ENCODE measurements around the gene MTM1.

The MTM1 gene

GRCh38 chrX:150702966-150703694 lies 134.7 kb downstream of the MTM1 start:
- no peak for TF ChIP-seq POLR2AphosphoS5 (IDR thresholded peaks at IDR 0.05; ENCODE audit: low read depth, low read length)
- TF ChIP-seq REST (IDR thresholded peaks at IDR 0.05; ENCODE audit: insufficient read depth in 1 of 2, low read depth in 2 of 2, low read length in 2 of 2) = no peak
- TF ChIP-seq FOXP2 (optimal IDR thresholded peaks at IDR 0.05; ENCODE audit: borderline replicate concordance, extremely low read depth, extremely low read length, insufficient read depth) = no peak
- no peak for TF ChIP-seq TAF1 (IDR thresholded peaks at IDR 0.05; ENCODE audit: borderline replicate concordance, insufficient read depth, low read length)
- no peak for TF ChIP-seq SIN3A (IDR thresholded peaks at IDR 0.05; ENCODE audit: borderline replicate concordance, insufficient read depth, low read length)

- TF ChIP-seq FOXP2 (optimal IDR thresholded peaks at IDR 0.05; ENCODE audit: borderline replicate concordance, extremely low read depth, extremely low read length, insufficient read depth) (no peak), TAF1 (IDR thresholded peaks at IDR 0.05; ENCODE audit: borderline replicate concordance, insufficient read depth, low read length) (no peak), SIN3A (IDR thresholded peaks at IDR 0.05; ENCODE audit: borderline replicate concordance, insufficient read depth, low read length) (no peak), POLR2AphosphoS5 (IDR thresholded peaks at IDR 0.05; ENCODE audit: low read depth, low read length) (no peak), REST (IDR thresholded peaks at IDR 0.05; ENCODE audit: insufficient read depth in 1 of 2, low read depth in 2 of 2, low read length in 2 of 2) (no peak)
These were observed 135.2 kb downstream of the MTM1 start for GRCh38 chrX:150703695-150703974.

- TF ChIP-seq POLR2AphosphoS5 (IDR thresholded peaks at IDR 0.05; ENCODE audit: low read depth, low read length) (no peak), TAF1 (IDR thresholded peaks at IDR 0.05; ENCODE audit: borderline replicate concordance, insufficient read depth, low read length) (no peak)
These were observed 135.7 kb downstream of the MTM1 start for GRCh38 chrX:150704030-150704613.

- TF ChIP-seq FOXP2 (optimal IDR thresholded peaks at IDR 0.05; ENCODE audit: borderline replicate concordance, extremely low read depth, extremely low read length, insufficient read depth) = no peak
- TF ChIP-seq REST (IDR thresholded peaks at IDR 0.05; ENCODE audit: insufficient read depth in 1 of 2, low read depth in 2 of 2, low read length in 2 of 2) = no peak
- no peak for TF ChIP-seq POLR2AphosphoS5 (IDR thresholded peaks at IDR 0.05; ENCODE audit: low read depth, low read length)
- TF ChIP-seq SIN3A (IDR thresholded peaks at IDR 0.05; ENCODE audit: borderline replicate concordance, insufficient read depth, low read length) = no peak
- TF ChIP-seq TAF1 (IDR thresholded peaks at IDR 0.05; ENCODE audit: borderline replicate concordance, insufficient read depth, low read length) = no peak
These were observed 144.2 kb downstream of the MTM1 start for GRCh38 chrX:150712619-150713018.

- no peak for TF ChIP-seq REST (IDR thresholded peaks at IDR 0.05; ENCODE audit: insufficient read depth in 1 of 2, low read depth in 2 of 2, low read length in 2 of 2)
- TF ChIP-seq TAF1 (IDR thresholded peaks at IDR 0.05; ENCODE audit: borderline replicate concordance, insufficient read depth, low read length) = no peak
- TF ChIP-seq POLR2AphosphoS5 (IDR thresholded peaks at IDR 0.05; ENCODE audit: low read depth, low read length) = no peak
- no peak for TF ChIP-seq FOXP2 (optimal IDR thresholded peaks at IDR 0.05; ENCODE audit: borderline replicate concordance, extremely low read depth, extremely low read length, insufficient read depth)
- no peak for TF ChIP-seq SIN3A (IDR thresholded peaks at IDR 0.05; ENCODE audit: borderline replicate concordance, insufficient read depth, low read length)
These were observed 146.8 kb downstream of the MTM1 start for GRCh38 chrX:150715184-150715583.

Measured in PFSK-1 (cell line).